ENCODE data around the gene MPHOSPH8. TPM values are rescaled to one million over a fixed set of nuclear protein-coding genes. Genes with fewer than 3 reads are reported as not detected.
"Not testable (repeated sequence)": the region's sequence is repeated elsewhere in the genome, so short reads cannot be mapped to it uniquely, and the experiment has no call there.

MPHOSPH8 gene
- polyA plus RNA-seq, 1 donor: 56.3 TPM

- not testable (repeated sequence) for H3K27me3 ChIP-seq (ENCODE audit: control insufficient read depth, insufficient read depth, low read length); H3K4me1 ChIP-seq (ENCODE audit: control insufficient read depth, insufficient read depth, low read length); DNase-seq; H3K27ac ChIP-seq (ENCODE audit: low read length); H3K36me3 ChIP-seq (ENCODE audit: control insufficient read depth, insufficient read depth, low read length); H3K9me3 ChIP-seq (ENCODE audit: control insufficient read depth, low read depth, low read length); H3K4me3 ChIP-seq (ENCODE audit: low read length)
These were observed 76.3 kb downstream of the MPHOSPH8 start for GRCh38 chr13:19709782-19710181.

GRCh38 chr13:19713186-19713965 lies 79.9 kb downstream of the MPHOSPH8 start:
- Histone ChIP-seq H3K36me3 (ENCODE audit: control insufficient read depth, insufficient read depth, low read length) (peaks cover 3% of the 10 kb centered on the region), H3K4me1 (ENCODE audit: control insufficient read depth, insufficient read depth, low read length) (no peaks in the 10 kb centered on the region), H3K27me3 (ENCODE audit: control insufficient read depth, insufficient read depth, low read length) (no peaks in the 10 kb centered on the region), H3K4me3 (ENCODE audit: low read length) (no peak overlapping the region), H3K27ac (ENCODE audit: low read length) (no peak overlapping the region), H3K9me3 (ENCODE audit: control insufficient read depth, low read depth, low read length) (no peaks in the 10 kb centered on the region)
- WGBS (ENCODE audit: insufficient coverage, low lambda C conversion rate): 77% methylated on average over 5 of the region's 10 CpGs
- DNase-seq: no peak

GRCh38 chr13:19720039-19720438 lies 86.6 kb downstream of the MPHOSPH8 start:
- no peaks in the 10 kb centered on the region for H3K27me3 ChIP-seq (ENCODE audit: control insufficient read depth, insufficient read depth, low read length)
- no peak overlapping the region for H3K4me3 ChIP-seq (ENCODE audit: low read length)
- no peaks in the 10 kb centered on the region for H3K9me3 ChIP-seq (ENCODE audit: control insufficient read depth, low read depth, low read length)
- H3K27ac ChIP-seq (ENCODE audit: low read length): no peak overlapping the region
- peak; percentile 2 to 43 for DNase-seq
- WGBS (ENCODE audit: insufficient coverage, low lambda C conversion rate): 0% methylated on average over 2 of the region's 2 CpGs
- no peaks in the 10 kb centered on the region for H3K4me1 ChIP-seq (ENCODE audit: control insufficient read depth, insufficient read depth, low read length)
- peaks cover 4% of the 10 kb centered on the region for H3K36me3 ChIP-seq (ENCODE audit: control insufficient read depth, insufficient read depth, low read length)

Other genes starting within 250 kb of the MPHOSPH8 start
- 0.06 TPM for gene TPTE2, start 72.1 kb upstream of the MPHOSPH8 start, polyA plus RNA-seq
- 49.5 TPM for gene PSPC1, start 149.3 kb downstream of the MPHOSPH8 start, polyA plus RNA-seq
- 20.1 TPM for gene ZMYM5, start 230.0 kb downstream of the MPHOSPH8 start, polyA plus RNA-seq

All from large intestine (tissue), 3 donors.